ENCODE measurements around the gene KRT8. TPM values are rescaled to one million over a fixed set of nuclear protein-coding genes. Genes with fewer than 3 reads are reported as not detected.

The KRT8 gene
- total RNA-seq, 1 donor from 2014 or later, result 0.33 TPM

DNA sequence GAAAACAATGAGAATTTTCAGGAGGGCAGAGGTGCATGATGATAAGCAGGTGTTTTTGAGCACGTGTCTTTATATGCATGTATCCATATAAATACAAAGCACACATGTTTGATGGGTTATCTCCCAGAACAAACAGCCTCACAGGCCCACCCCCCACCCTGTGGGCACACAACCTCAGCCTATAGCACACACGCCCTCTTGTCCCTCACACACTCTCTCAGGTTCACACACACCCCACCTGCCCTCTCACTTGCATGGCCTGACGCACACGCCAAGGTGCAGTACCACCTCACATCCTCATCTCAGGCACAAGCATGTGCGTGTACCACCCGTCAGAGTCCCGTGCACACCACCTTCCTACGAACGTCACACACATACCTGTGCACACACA, 8.6 kb upstream of the KRT8 start:
- intact Hi-C loops (cut with micrococcal nuclease), result no loop called here
- H3K9me3 Mint-ChIP-seq, result no peaks in the 10 kb centered on the region
- H3K27ac Mint-ChIP-seq, result no peak overlapping the region
- H3K27me3 Mint-ChIP-seq, result peaks cover 2% of the 10 kb centered on the region
- H3K4me1 Mint-ChIP-seq, result no peaks in the 10 kb centered on the region
- POLR2A ChIA-PET, result interaction anchor here (0.6 kb wide), 1 partner anchor 35 kb away, joined by 3 read pairs; no protein-coding TSS in a partner anchor
- CTCF ChIA-PET, result no interaction called here
- H3K36me3 Mint-ChIP-seq (ENCODE audit: low read depth), result no peaks in the 10 kb centered on the region
- DNase-seq, result no peak
- TF ChIP-seq, protein P1, sequence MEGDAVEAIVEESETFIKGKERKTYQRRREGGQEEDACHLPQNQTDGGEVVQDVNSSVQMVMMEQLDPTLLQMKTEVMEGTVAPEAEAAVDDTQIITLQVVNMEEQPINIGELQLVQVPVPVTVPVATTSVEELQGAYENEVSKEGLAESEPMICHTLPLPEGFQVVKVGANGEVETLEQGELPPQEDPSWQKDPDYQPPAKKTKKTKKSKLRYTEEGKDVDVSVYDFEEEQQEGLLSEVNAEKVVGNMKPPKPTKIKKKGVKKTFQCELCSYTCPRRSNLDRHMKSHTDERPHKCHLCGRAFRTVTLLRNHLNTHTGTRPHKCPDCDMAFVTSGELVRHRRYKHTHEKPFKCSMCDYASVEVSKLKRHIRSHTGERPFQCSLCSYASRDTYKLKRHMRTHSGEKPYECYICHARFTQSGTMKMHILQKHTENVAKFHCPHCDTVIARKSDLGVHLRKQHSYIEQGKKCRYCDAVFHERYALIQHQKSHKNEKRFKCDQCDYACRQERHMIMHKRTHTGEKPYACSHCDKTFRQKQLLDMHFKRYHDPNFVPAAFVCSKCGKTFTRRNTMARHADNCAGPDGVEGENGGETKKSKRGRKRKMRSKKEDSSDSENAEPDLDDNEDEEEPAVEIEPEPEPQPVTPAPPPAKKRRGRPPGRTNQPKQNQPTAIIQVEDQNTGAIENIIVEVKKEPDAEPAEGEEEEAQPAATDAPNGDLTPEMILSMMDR (IDR thresholded peaks at IDR 0.05), result no peak
- ATAC-seq (ENCODE audit: low read depth), result no peak
- H3K4me3 Mint-ChIP-seq, result no peak overlapping the region

DNA sequence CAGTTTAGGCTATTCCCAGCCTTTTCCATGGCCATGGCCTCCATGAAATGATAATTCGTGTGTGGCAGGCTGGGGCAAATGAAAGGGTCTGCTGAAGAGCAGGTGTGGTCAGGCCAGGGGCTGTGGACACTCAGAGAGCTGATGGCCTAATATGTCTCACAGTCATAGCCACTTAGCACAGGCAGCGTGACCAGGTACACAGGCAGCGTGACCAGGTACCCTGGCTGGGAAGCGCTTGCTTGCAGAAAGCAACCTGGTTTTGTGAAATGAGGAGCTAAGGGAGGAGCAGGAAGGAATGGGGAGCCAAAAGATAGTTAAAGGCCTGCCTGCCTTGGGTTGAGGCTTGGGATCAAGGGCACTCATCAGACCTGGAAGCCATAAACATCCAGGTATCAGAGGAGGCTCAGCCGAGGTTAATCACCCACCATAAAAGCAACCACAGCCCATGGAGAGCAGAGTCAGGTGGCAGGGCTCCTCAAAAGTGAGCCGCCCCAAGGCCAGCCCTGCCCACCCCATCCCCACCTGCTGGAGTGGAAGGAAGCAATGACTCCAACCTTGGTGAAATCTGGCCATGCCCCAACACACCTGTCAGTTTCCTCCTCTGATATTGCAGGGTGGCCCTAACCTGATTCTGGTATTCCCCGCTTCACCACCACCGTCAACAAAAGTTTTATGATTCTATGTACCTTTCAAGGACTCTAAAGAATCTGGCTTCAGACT, 8.0 kb upstream of the KRT8 start:
- intact Hi-C loops (cut with micrococcal nuclease), result no loop called here
- ATAC-seq (ENCODE audit: low read depth), result no peak
- Mint-ChIP-seq H3K27ac (no peak overlapping the region), H3K4me1 (no peaks in the 10 kb centered on the region), H3K9me3 (no peaks in the 10 kb centered on the region), H3K36me3 (ENCODE audit: low read depth) (no peaks in the 10 kb centered on the region), H3K4me3 (no peak overlapping the region), H3K27me3 (peaks cover 2% of the 10 kb centered on the region)
- ChIA-PET POLR2A (interaction anchor here (0.6 kb wide), 1 partner anchor 36 kb away, joined by 3 read pairs; no protein-coding TSS in a partner anchor), CTCF (no interaction called here)
- TF ChIP-seq, protein P1 (IDR thresholded peaks at IDR 0.05), result no peak
- no peak for DNase-seq

DNA sequence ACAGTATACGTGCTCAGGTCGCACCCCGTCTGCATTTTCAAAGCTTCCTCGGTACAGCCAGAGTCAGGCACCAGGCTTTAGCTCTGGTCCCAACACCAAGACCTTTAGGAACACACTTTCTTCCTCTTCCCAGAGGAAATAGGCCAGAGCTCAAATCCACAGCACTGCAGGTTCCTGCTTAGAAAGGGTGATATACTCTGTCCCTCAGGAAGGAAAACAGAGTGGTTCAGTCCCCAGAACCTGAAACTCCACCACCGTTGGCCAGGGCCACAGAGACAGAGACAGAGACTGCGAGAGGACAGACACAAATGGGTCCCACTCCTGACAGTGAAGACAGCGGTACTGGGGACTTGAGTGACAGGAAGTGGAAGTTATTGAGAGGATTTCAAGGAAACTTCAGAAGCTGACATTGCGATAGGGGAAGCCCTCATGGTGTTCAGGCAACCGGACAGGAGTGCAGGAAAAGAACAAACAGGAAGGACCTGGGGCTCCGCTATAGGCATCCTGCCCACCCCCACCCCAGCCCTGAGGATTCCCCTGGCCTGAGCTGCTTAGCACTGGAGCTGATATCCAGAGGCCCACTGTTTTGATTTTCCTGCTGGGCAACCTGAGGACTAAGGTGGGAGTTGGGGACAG, 5.5 kb upstream of the KRT8 start:
- ChIA-PET CTCF (interaction anchor here (1.3 kb wide), 1 partner anchor 31 kb away, joined by 3 read pairs; no protein-coding TSS in a partner anchor), POLR2A (no interaction called here)
- TF ChIP-seq, protein P1 (IDR thresholded peaks at IDR 0.05), result no peak
- Mint-ChIP-seq H3K36me3 (ENCODE audit: low read depth) (no peaks in the 10 kb centered on the region), H3K4me3 (no peak overlapping the region), H3K4me1 (no peaks in the 10 kb centered on the region), H3K9me3 (no peaks in the 10 kb centered on the region), H3K27ac (no peak overlapping the region), H3K27me3 (peaks cover 14% of the 10 kb centered on the region)
- ATAC-seq (ENCODE audit: low read depth), result no peak
- intact Hi-C loops (cut with micrococcal nuclease), result no loop called here
- DNase-seq, result no peak

DNA sequence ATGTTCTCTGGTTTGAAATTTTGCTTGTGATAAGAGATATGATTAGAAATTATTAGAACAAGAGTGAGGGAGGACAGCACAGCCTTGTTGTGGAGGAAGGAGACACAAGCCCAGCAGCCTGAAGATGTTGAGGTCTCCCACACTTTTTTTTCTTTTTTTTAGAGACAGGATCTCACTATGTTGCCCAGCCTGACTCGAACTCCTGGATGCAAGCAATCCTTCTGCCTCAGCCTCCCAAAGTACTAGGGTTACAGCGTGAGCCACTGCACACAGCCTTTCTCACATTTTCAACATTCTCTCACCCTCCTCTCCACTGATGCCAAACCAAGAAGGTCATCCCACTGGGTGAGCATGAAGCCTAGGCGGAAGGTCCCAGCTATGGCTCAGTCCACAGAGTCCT, 4.9 kb upstream of the KRT8 start:
- Mint-ChIP-seq H3K27me3 (peaks cover 15% of the 10 kb centered on the region), H3K36me3 (ENCODE audit: low read depth) (no peaks in the 10 kb centered on the region), H3K27ac (no peak overlapping the region), H3K9me3 (no peaks in the 10 kb centered on the region), H3K4me1 (no peaks in the 10 kb centered on the region), H3K4me3 (no peak overlapping the region)
- ATAC-seq (ENCODE audit: low read depth) (no peak), DNase-seq (no peak)
- CTCF ChIA-PET, result interaction anchor here (1.3 kb wide), 1 partner anchor 30 kb away, joined by 3 read pairs; no protein-coding TSS in a partner anchor
- TF ChIP-seq, protein P1 (IDR thresholded peaks at IDR 0.05), result no peak
- POLR2A ChIA-PET, result no interaction called here
- intact Hi-C loops (cut with micrococcal nuclease), result no loop called here

DNA sequence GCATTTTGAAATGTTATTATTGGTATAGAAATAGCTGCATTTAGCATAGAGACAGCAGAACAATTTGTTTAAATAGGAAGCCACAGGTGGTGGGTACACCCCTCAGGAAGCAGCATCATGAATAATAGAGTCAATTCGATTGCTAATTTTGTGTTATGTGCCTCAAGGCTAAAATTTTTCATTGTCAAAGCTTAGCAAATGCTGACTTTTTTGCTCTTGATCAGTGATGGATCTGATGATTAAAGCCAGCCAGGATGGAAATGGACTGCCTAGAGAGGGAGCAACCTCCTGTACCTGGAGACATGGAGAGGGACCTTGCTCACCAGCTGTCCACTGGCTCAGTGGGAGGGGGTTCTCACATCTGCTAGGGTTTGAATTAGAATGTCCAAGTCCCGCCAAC, 4.5 kb upstream of the KRT8 start:
- Mint-ChIP-seq H3K27ac (no peak overlapping the region), H3K27me3 (peaks cover 15% of the 10 kb centered on the region), H3K9me3 (no peaks in the 10 kb centered on the region), H3K4me3 (no peak overlapping the region), H3K36me3 (ENCODE audit: low read depth) (no peaks in the 10 kb centered on the region), H3K4me1 (no peaks in the 10 kb centered on the region)
- TF ChIP-seq, protein P1 (IDR thresholded peaks at IDR 0.05), result no peak
- no peak for ATAC-seq (ENCODE audit: low read depth)
- CTCF ChIA-PET, result interaction anchor here (1.3 kb wide), 1 partner anchor 30 kb away, joined by 3 read pairs; no protein-coding TSS in a partner anchor
- no peak for DNase-seq
- POLR2A ChIA-PET, result no interaction called here
- intact Hi-C loops (cut with micrococcal nuclease), result no loop called here
